ENCODE data around the gene EIF6.
"Not testable (repeated sequence)": the region's sequence is repeated elsewhere in the genome, so short reads cannot be mapped to it uniquely, and the experiment has no call there.

EIF6 gene

DNA sequence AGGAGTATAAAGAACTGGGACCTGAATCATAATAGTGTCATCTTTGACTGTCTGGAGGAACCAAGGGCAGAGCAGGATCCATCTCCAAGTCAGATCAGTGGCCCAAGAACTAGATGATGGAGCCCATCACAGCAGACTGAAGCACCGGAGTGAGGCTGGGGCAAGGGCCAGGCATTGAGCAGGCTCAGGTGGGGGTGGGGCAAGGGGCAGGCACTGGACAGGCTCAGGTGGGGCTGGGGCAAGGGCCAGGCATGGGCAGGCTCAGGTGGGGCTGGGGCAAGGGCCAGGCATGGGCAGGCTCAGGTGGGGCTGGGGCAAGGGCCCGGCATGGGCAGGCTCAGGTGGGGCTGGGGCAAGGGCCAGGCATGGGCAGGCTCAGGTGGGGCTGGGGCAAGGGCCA lies 32.0 kb downstream of the EIF6 start:
- not testable (repeated sequence) for DNase-seq

DNA sequence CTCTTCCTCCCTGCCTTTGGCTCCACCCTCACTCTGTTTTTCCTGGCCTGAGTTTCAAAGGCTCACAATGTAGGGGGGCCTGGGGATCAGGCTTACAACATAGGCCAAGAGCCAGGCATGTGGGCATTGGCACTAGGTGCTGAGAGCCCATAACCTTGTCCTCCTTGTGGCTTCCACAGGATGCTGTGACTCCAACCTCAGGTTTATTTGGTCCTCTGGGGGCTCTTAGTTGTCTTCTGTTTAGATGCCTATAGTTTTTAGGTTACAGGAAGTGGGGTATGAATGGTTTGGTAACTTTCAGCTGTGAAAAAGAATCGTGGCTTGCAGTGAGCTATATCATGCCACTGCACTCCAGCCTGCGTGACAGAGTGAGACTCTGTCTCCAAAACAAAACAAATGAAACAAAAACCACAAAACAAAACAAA lies 32.5 kb downstream of the EIF6 start:
- DNase-seq, result no peak

GRCh38 chr20:35251613-35251940 lies 33.0 kb downstream of the EIF6 start:
- no peak for DNase-seq

GRCh38 chr20:35248641-35249475 lies 35.7 kb downstream of the EIF6 start:
- DNase-seq, result no peak

- DNase-seq, result no peak
Observed at GRCh38 chr20:35246723-35247122, 37.8 kb downstream of the EIF6 start.

GRCh38 chr20:35243986-35244385 lies 40.6 kb downstream of the EIF6 start:
- no peak for DNase-seq

DNA sequence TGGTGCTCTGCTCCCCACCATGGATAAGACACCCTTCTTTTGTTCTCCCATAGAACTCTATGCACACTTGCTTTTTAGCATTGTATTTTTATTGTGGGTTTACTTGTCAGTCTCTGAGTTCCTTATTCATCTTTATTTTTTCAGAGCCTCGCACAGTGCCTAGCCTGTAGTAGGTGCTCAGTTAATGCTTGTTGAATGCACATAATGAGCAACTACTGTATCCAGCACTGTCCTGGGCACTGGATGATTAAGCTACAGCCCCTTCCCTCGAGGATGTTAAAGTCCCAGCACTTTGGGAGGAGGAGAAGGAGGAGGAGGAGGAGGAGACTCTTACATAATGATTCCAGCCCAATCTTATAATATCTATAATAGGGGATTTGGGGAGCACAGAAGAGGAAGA lies 41.3 kb downstream of the EIF6 start:
- no peak for DNase-seq

DNA sequence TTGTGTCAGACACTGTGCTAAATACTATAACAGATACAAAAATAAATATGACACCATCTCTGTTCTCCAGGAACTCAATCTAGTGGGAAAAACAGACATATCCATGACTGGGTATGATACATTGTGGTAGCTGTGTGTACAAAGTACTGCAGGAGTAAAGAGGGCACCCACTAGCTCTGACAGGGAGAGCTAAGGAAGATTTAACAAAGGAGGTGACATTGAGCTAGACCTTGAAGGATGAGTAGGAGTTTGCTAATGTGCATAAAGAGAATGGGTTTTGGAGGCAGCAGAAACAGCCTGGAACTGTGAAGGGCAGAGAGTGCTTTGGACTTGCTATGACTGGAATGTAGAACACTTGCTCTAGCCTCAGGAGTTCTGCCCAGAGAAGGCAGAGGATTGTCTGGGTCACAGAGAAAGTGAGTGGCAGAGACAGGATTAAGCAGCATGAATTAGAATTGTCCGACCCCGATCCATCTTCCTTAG lies 43.7 kb downstream of the EIF6 start:
- no peak for DNase-seq

DNA sequence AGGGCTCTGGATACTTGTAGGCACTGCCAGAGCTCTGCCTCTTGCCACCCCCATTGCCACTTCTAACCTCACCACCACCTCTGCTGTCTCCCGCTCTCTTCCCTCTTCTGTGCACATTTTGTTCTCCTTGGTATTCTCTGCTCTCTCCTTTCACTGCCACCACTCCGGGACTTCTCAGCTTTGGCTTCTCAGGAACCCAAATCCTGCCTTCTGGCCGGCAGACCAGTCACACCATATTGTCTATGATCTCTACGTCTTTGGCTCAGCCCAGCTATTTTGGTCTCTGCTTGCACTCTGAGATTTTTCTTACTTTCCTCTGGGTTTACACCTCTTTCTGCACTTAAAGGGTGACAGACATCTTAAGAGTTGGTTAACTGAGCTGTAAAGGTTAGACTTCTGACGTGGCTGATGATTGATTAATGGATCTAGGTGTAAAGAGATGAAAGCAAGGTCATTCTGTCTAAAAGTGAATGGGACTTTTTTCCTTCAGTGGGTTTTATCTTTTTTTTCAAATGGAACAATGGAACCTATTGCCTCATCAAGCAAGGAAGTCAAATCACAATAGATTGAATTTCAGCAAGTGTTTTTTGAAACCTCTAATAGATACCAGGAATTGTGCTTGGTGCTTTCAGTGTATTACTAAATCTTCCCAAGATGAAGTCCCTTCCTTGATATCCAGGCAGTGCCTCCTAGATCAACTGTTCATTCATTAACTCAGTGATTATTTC lies 44.3 kb downstream of the EIF6 start:
- DNase-seq, result no peak

DNA sequence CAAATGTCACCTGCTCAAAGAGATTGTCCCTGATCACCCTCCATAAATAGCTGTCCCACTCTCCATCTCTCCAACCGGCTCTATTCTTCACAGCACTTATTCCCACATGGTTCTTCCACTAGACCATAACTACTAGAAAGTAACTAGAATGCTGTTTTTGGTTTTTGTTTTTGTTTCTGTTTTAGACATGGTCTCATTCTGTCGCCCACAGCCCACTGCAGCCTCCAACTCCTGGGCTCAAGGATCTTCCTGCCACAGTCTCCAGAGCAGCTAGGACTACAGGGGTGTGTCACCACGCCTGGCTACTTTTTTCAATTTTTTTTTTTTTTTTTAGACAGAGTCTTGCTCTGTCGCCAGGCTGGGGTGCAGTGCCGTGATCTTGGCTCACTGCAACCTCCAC lies 45.8 kb downstream of the EIF6 start:
- DNase-seq, result no peak

DNA sequence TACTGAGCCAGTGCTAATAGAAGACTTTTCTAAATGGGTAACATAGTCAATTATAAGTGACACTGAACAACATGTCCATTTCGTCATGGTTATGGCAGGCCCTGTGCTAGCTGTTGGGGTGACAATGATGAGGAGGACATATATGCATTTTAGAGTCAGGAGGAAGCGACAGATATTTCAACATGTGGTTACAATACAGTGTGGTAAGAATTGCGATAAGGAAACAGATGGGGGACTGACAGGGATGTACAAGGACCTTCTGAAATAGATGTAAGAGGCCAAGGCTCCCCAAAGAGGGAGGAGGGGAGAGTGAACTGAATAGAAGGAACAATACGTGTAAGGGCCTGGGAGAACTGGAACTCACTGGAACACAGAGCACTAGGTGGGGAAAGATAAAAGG lies 46.4 kb downstream of the EIF6 start:
- DNase-seq, result no peak

DNA sequence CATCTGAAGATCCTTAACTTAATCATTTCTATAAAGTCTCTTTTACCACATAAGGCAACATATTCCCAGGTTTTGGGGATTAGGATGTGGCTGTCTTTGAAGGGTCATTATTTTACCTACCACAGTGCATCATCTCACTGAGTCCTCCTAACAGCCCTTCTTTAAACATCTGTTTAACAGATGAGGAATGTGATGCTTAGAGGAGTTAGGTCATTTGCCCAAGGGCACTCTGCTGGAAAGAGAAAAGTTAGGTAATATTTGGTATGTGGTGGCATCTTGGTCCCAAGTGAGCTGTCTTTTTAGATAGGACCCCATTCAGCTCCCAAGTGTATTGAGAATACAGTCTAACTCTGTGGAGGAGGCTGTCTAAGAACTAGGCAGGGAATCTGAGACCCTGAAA lies 47.1 kb downstream of the EIF6 start:
- DNase-seq, result no peak

DNA sequence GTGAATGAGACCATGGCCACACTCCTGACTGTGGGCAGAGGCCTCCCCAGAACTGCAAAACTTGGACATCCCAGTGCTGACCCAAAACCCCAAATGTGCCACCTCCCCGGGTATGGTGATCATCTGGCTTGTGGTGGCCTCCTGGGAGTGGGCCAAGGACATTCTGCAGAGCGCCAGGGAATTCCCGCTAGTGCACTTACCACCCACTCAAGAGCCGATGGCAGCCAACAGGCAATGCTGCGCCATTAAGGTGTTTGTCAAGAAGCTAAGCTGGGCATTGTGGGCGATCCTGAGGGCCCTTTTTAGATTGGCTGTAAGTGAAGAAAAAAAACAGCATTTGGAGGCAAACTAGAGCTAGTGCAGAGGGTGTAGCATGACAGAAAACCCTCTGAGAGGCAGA lies 48.7 kb downstream of the EIF6 start:
- DNase-seq, result peak; percentile 88

GRCh38 chr20:35232575-35232974 lies 52.0 kb downstream of the EIF6 start:
- DNase-seq, result peak; percentile 85
